ENCODE data around the gene TAP1.

- TF ChIP-seq CTCF (IDR thresholded peaks at IDR 0.05) = no peak
- no peak for TF ChIP-seq POLR2A (IDR thresholded peaks at IDR 0.05)
Measured at GRCh38 chr6:32879691-32880090, 26.2 kb upstream of the TAP1 start.
